ENCODE data around the gene RAP1GDS1.

- no peak for TF ChIP-seq RFX5 (IDR thresholded peaks at IDR 0.05; ENCODE audit: low read length)
- TF ChIP-seq MAX (IDR thresholded peaks at IDR 0.05; ENCODE audit: low read depth): no peak
- TF ChIP-seq RAD21 (IDR thresholded peaks at IDR 0.05; ENCODE audit: low read length): no peak
- TF ChIP-seq RCOR1 (IDR thresholded peaks at IDR 0.05; ENCODE audit: low read length): no peak
- TF ChIP-seq GATA2 (CRISPR knock-in tag; IDR thresholded peaks at IDR 0.05): no peak
- TF ChIP-seq CHD2 (IDR thresholded peaks at IDR 0.05; ENCODE audit: low read length, partially characterized antibody): no peak
These were observed 229.1 kb downstream of the RAP1GDS1 start for GRCh38 chr4:98490251-98490650.
